H1 (cell line): ENCODE data around the gene MRM2. TPM values are rescaled to one million over a fixed set of nuclear protein-coding genes. Genes with fewer than 3 reads are reported as not detected.

Experiments used
- ASH2L ChIP-seq: fragments of 200-600, 300-600 bp; sonication (generic); IDR thresholded peaks from one replicate; pipeline ENCODE4 v1.7.1; 2017; ENCODE audit warnings: low read length
- BCL11A ChIP-seq, 2 experiments: IDR thresholded peaks; one replicate each; pipeline ENCODE4 v1.6.1; 2011; ENCODE audit warnings: low read depth in 2 of 2, low read length in 2 of 2, mild to moderate bottlenecking in 2 of 2
- FOSL1 ChIP-seq: IDR thresholded peaks from 2 replicates; pipeline ENCODE4 v1.6.1; 2011; ENCODE audit warnings: mild to moderate bottlenecking, low read depth, low read length, moderate library complexity; ENCODE audit not compliant: insufficient read depth
- GTF2F1 ChIP-seq: IDR thresholded peaks from 2 replicates; pipeline ENCODE4 v1.6.1; 2012; ENCODE audit warnings: low read depth, low read length, improper control_type of control experiment, borderline replicate concordance
- JUN ChIP-seq: IDR thresholded peaks from 2 replicates; pipeline ENCODE4 v1.6.1; 2011; ENCODE audit warnings: low read depth, mild to moderate bottlenecking, improper control_type of control experiment, low read length
- KDM4A ChIP-seq: IDR thresholded peaks from one replicate; pipeline ENCODE4 v1.7.1; 2012; ENCODE audit warnings: low read depth, mild to moderate bottlenecking, moderate library complexity, low read length, inconsistent platforms; ENCODE audit not compliant: severe bottlenecking
- NANOG ChIP-seq: IDR thresholded peaks from 2 replicates; pipeline ENCODE4 v1.6.1; 2011; ENCODE audit warnings: low read length, low read depth, mild to moderate bottlenecking, inconsistent platforms; ENCODE audit not compliant: insufficient read depth, poor library complexity, severe bottlenecking
- RBBP5 ChIP-seq: IDR thresholded peaks from 2 replicates; pipeline ENCODE4 v1.7.1; 2012; ENCODE audit warnings: low read depth, mild to moderate bottlenecking, inconsistent platforms, low read length, moderate library complexity, borderline replicate concordance
- RXRA ChIP-seq: IDR thresholded peaks from 2 replicates; pipeline ENCODE4 v1.6.1; 2011; ENCODE audit warnings: low read depth, mild to moderate bottlenecking, low read length, moderate library complexity; ENCODE audit not compliant: insufficient read depth
- SAP30 ChIP-seq: fragments of 300-600 bp; sonication (generic); IDR thresholded peaks from 2 replicates; pipeline ENCODE4 v1.7.1; 2012; ENCODE audit warnings: low read length, moderate library complexity, mild to moderate bottlenecking, inconsistent platforms; ENCODE audit not compliant: insufficient read depth, insufficient replicate concordance
- ZNF274 ChIP-seq: IDR thresholded peaks from 2 replicates; pipeline ENCODE4 v1.7.0; 2012; ENCODE audit warnings: low read length, borderline replicate concordance; ENCODE audit errors: extremely low read depth
- polyA plus RNA-seq, 7 experiments: library from polyadenylated mRNA; depleted of rRNA in 3 of 7; stranded (reverse) in 5 of 7; unstranded in 2 of 7; fragments of >200 nt in 5 of 7; fragments of 200-250 nt in 2 of 7; gene quantifications; 1 replicate in 5 of 7; 2 replicates in 1 of 7; 4 replicates in 1 of 7; pipeline versions ENCODE4 v1.2.1 to v1.2.3, GENCODE V29; 2011 to 2013; ENCODE audit warnings: missing spikeins in 2 of 7, mixed read lengths in 2 of 7
- total RNA-seq: library from RNA; stranded (reverse); fragmentation: NEBNext Ultra II Directional; extraction: Animal tissue kit (Norgen Biotek cat#: 25700); gene quantifications from 2 replicates; pipeline ENCODE4 v1.2.1, GENCODE V29; 2021
- TF ChIP-seq, protein P1 (sequence below): fragments of 300-600 bp; sonication (generic); IDR thresholded peaks from 2 replicates; pipeline ENCODE4 v1.7.1; 2012; ENCODE audit warnings: low read length, moderate library complexity, mild to moderate bottlenecking, inconsistent platforms; ENCODE audit not compliant: insufficient replicate concordance

Gene MRM2
- total and polyA plus RNA-seq, 2 of the 8 experiments (the other 6 are each of a cell fraction or from before 2014, with no cell fraction given), result 17.2 to 38.6 TPM

DNA sequence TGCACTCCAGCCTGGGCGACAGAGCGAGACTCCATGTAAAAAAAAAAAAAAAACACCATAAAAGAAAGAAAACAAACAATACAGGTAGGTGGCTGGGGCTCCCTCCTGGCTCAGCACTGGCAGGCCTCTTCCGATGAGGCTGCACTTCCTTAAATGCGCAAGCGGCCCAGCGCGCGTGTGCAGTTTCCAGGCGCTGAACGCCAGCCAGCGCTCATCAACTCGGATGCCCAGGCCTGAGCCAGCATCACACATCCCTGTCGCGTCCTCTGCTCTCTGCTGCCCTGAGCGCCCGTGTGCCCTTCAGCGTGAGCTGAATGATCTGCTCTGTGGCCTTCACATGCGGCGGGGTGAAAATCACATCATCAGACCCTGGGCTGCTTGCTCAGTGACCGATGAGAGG is 31.9 kb upstream of the MRM2 start (continued):
- TF ChIP-seq, protein P1, sequence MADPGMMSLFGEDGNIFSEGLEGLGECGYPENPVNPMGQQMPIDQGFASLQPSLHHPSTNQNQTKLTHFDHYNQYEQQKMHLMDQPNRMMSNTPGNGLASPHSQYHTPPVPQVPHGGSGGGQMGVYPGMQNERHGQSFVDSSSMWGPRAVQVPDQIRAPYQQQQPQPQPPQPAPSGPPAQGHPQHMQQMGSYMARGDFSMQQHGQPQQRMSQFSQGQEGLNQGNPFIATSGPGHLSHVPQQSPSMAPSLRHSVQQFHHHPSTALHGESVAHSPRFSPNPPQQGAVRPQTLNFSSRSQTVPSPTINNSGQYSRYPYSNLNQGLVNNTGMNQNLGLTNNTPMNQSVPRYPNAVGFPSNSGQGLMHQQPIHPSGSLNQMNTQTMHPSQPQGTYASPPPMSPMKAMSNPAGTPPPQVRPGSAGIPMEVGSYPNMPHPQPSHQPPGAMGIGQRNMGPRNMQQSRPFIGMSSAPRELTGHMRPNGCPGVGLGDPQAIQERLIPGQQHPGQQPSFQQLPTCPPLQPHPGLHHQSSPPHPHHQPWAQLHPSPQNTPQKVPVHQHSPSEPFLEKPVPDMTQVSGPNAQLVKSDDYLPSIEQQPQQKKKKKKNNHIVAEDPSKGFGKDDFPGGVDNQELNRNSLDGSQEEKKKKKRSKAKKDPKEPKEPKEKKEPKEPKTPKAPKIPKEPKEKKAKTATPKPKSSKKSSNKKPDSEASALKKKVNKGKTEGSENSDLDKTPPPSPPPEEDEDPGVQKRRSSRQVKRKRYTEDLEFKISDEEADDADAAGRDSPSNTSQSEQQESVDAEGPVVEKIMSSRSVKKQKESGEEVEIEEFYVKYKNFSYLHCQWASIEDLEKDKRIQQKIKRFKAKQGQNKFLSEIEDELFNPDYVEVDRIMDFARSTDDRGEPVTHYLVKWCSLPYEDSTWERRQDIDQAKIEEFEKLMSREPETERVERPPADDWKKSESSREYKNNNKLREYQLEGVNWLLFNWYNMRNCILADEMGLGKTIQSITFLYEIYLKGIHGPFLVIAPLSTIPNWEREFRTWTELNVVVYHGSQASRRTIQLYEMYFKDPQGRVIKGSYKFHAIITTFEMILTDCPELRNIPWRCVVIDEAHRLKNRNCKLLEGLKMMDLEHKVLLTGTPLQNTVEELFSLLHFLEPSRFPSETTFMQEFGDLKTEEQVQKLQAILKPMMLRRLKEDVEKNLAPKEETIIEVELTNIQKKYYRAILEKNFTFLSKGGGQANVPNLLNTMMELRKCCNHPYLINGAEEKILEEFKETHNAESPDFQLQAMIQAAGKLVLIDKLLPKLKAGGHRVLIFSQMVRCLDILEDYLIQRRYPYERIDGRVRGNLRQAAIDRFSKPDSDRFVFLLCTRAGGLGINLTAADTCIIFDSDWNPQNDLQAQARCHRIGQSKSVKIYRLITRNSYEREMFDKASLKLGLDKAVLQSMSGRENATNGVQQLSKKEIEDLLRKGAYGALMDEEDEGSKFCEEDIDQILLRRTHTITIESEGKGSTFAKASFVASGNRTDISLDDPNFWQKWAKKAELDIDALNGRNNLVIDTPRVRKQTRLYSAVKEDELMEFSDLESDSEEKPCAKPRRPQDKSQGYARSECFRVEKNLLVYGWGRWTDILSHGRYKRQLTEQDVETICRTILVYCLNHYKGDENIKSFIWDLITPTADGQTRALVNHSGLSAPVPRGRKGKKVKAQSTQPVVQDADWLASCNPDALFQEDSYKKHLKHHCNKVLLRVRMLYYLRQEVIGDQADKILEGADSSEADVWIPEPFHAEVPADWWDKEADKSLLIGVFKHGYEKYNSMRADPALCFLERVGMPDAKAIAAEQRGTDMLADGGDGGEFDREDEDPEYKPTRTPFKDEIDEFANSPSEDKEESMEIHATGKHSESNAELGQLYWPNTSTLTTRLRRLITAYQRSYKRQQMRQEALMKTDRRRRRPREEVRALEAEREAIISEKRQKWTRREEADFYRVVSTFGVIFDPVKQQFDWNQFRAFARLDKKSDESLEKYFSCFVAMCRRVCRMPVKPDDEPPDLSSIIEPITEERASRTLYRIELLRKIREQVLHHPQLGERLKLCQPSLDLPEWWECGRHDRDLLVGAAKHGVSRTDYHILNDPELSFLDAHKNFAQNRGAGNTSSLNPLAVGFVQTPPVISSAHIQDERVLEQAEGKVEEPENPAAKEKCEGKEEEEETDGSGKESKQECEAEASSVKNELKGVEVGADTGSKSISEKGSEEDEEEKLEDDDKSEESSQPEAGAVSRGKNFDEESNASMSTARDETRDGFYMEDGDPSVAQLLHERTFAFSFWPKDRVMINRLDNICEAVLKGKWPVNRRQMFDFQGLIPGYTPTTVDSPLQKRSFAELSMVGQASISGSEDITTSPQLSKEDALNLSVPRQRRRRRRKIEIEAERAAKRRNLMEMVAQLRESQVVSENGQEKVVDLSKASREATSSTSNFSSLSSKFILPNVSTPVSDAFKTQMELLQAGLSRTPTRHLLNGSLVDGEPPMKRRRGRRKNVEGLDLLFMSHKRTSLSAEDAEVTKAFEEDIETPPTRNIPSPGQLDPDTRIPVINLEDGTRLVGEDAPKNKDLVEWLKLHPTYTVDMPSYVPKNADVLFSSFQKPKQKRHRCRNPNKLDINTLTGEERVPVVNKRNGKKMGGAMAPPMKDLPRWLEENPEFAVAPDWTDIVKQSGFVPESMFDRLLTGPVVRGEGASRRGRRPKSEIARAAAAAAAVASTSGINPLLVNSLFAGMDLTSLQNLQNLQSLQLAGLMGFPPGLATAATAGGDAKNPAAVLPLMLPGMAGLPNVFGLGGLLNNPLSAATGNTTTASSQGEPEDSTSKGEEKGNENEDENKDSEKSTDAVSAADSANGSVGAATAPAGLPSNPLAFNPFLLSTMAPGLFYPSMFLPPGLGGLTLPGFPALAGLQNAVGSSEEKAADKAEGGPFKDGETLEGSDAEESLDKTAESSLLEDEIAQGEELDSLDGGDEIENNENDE, result no peak
- TF ChIP-seq KDM4A (no peak), RXRA (no peak), RBBP5 (no peak), FOSL1 (no peak), BCL11A (IDR thresholded peaks at IDR 0.05; ENCODE audit: low read depth in 2 of 2, low read length in 2 of 2) (no peak), GTF2F1 (no peak), JUN (no peak), NANOG (no peak), ASH2L (no peak), ZNF274 (no peak), SAP30 (no peak)
